ENCODE data around the gene BTF3.

GRCh38 chr5:73529081-73529480 lies 30.8 kb downstream of the BTF3 start:
- no peak for TF ChIP-seq CTCF (IDR thresholded peaks at IDR 0.05; ENCODE audit: low read length)
- TF ChIP-seq EZH2 (IDR thresholded peaks at IDR 0.05; ENCODE audit: borderline replicate concordance, low read length): no peak

Data from OCI-LY1 (cell line).